Endothelial cell of umbilical vein (primary cell): ENCODE data around the gene C1QL3.

Experiments
- CTCF ChIP-seq, 2 donors: IDR thresholded peaks; 1 replicate in 1 of 2; 2 replicates in 1 of 2; pipeline ENCODE4 v1.5.1; 2011; ENCODE audit warnings: low read length in 2 of 2, mild to moderate bottlenecking in 2 of 2, moderate library complexity in 2 of 2, control low read depth in 1 of 2, inconsistent platforms in 1 of 2, low read depth in 1 of 2; ENCODE audit not compliant: insufficient read depth in 1 of 2; ENCODE audit errors: extremely low read depth in 1 of 2
- EZH2 ChIP-seq: IDR thresholded peaks from 2 replicates; pipeline ENCODE4 v1.6.1; 2012; ENCODE audit warnings: borderline replicate concordance, low read depth, mild to moderate bottlenecking, moderate library complexity, low read length, inconsistent platforms; ENCODE audit not compliant: severe bottlenecking
- JUN ChIP-seq: IDR thresholded peaks from 2 replicates; pipeline ENCODE4 v1.6.1; 2011; ENCODE audit warnings: borderline replicate concordance, low read depth; ENCODE audit not compliant: insufficient read length, insufficient read depth
- MAX ChIP-seq: IDR thresholded peaks from 2 replicates; pipeline ENCODE4 v1.6.1; 2011; ENCODE audit not compliant: insufficient read depth, insufficient read length
- POLR2A ChIP-seq: IDR thresholded peaks from 2 replicates; pipeline ENCODE4 v1.6.1; 2012; ENCODE audit warnings: low read depth, mild to moderate bottlenecking, control low read depth, low read length
- POLR2AphosphoS5 ChIP-seq: IDR thresholded peaks from 2 replicates; pipeline ENCODE4 v1.6.1; 2012; ENCODE audit warnings: low read depth, mild to moderate bottlenecking, control low read depth, low read length, moderate library complexity; ENCODE audit not compliant: insufficient read depth

- TF ChIP-seq CTCF (IDR thresholded peaks at IDR 0.05; ENCODE audit: extremely low read depth in 1 of 2, insufficient read depth in 1 of 2, low read depth in 1 of 2, low read length in 2 of 2), result no peak
- TF ChIP-seq MAX, result no peak
- TF ChIP-seq POLR2A, result no peak
- no peak for TF ChIP-seq EZH2
- TF ChIP-seq POLR2AphosphoS5, result no peak
- TF ChIP-seq JUN, result no peak
These were observed 44.6 kb upstream of the C1QL3 start for GRCh38 chr10:16566202-16566805.
